PC-3 (cell line): ENCODE data around the gene ZNF774. TPM values are rescaled to one million over a fixed set of nuclear protein-coding genes. Genes with fewer than 3 reads are reported as not detected.

Experiments used
- ATAC-seq: fragments of 200-7000 bp; cut with Tn5 transposase; 2 replicates; pipeline ENCODE4 v1.9.1; 2020; ENCODE audit warnings: mild to moderate bottlenecking, moderate library complexity
- BruUV-seq: library from RNA; stranded (reverse); fragments of 400-500 nt; replicated peaks from 2 replicates; lab custom pipeline; 2021; lab: Mats Ljungman, UMichigan
- CTCF ChIA-PET: fragments of 300-600 bp; sonication (Branson Sonifier 250); formaldehyde crosslinking; loops from one replicate; lab custom pipeline; 2022; ENCODE audit warnings: antibody characterized with exemption; lab: Charles Lee
- POLR2A ChIA-PET: fragments of 300-600 bp; sonication (Branson Sonifier 250); formaldehyde crosslinking; loops from one replicate; lab custom pipeline; 2022; ENCODE audit warnings: antibody characterized with exemption; ENCODE audit not compliant: unreplicated experiment; lab: Charles Lee
- DNase-seq: peaks from one replicate; pipeline ENCODE4 v3.0.0-alpha.2; 2015
- H2AFZ ChIP-seq: fragments of 300-600 bp; sonication (generic); 2 replicates; pipeline ENCODE4 v1.6.0; 2016; ENCODE audit warnings: antibody characterized with exemption, low read length
- H3F3A ChIP-seq: fragments of 300-600 bp; sonication (generic); one replicate; pipeline ENCODE4 v1.6.0; 2017; ENCODE audit warnings: antibody characterized with exemption, low read length, control low read depth, mild to moderate bottlenecking; ENCODE audit not compliant: unreplicated experiment
- H3K27ac ChIP-seq: fragments of 300-600 bp; sonication (generic); 2 replicates; pipeline ENCODE4 v1.5.1; 2016; ENCODE audit warnings: mild to moderate bottlenecking, low read length
- H3K27me3 ChIP-seq: fragments of 300-600 bp; sonication (generic); 2 replicates; pipeline ENCODE4 v1.6.1; 2016; ENCODE audit warnings: low read length, mixed read lengths
- H3K36me3 ChIP-seq: fragments of 300-600 bp; sonication (generic); 2 replicates; pipeline ENCODE4 v1.6.1; 2016; ENCODE audit warnings: low read depth, mixed run types, low read length, mixed read lengths
- H3K4me1 ChIP-seq: fragments of 300-600 bp; sonication (generic); 2 replicates; pipeline ENCODE4 v1.5.1; 2016; ENCODE audit warnings: low read length; ENCODE audit not compliant: insufficient read depth
- H3K4me2 ChIP-seq: fragments of 300-600 bp; sonication (generic); 2 replicates; pipeline ENCODE4 v1.6.0; 2016; ENCODE audit warnings: low read length
- H3K4me3 ChIP-seq: fragments of 300-600 bp; sonication (generic); 2 replicates; pipeline ENCODE4 v1.5.1; 2016; ENCODE audit warnings: mild to moderate bottlenecking, low read length, mixed read lengths
- H3K79me2 ChIP-seq: fragments of 300-600 bp; sonication (generic); 2 replicates; pipeline ENCODE4 v1.6.1; 2017; ENCODE audit warnings: low read length, mixed read lengths
- H3K9ac ChIP-seq: fragments of 300-600 bp; sonication (generic); 2 replicates; pipeline ENCODE4 v1.6.0; 2016; ENCODE audit warnings: mild to moderate bottlenecking, low read length
- H3K9me2 ChIP-seq: fragments of 300-600 bp; sonication (generic); replicated peaks from 2 replicates; pipeline ENCODE4 v1.6.1; 2016; ENCODE audit warnings: mixed run types, low read length, mixed read lengths
- H3K9me3 ChIP-seq: fragments of 300-600 bp; sonication (generic); 2 replicates; pipeline ENCODE4 v1.6.1; 2016; ENCODE audit warnings: low read length, mixed read lengths
- H4K20me1 ChIP-seq: fragments of 300-600 bp; sonication (generic); 2 replicates; pipeline ENCODE4 v1.6.1; 2016; ENCODE audit warnings: low read length, mixed read lengths
- EZH2 ChIP-seq: fragments of 300-600 bp; sonication (generic); IDR thresholded peaks from one replicate; pipeline ENCODE4 v1.6.1; 2017; ENCODE audit warnings: antibody characterized with exemption, mild to moderate bottlenecking, low read length; ENCODE audit not compliant: unreplicated experiment
- EZH2phosphoT487 ChIP-seq: fragments of 300-600 bp; sonication (generic); IDR thresholded peaks from 2 replicates; pipeline ENCODE4 v1.6.1; 2018; ENCODE audit warnings: mild to moderate bottlenecking, antibody characterized with exemption, low read length, borderline replicate concordance
- intact Hi-C: fragments of 100-400 bp; cut with micrococcal nuclease; formaldehyde crosslinking; loops from 2 replicates; pipeline ENCODE4 v1.9.0; 2023
- total RNA-seq: library from RNA; depleted of rRNA; stranded (reverse); fragments of >200 nt; gene quantifications from 2 replicates; pipeline ENCODE4 v1.2.3, GENCODE V29; 2014
- TF ChIP-seq, protein P1 (sequence below): fragments of 300-600 bp; sonication (generic); conservative IDR thresholded peaks from 2 replicates; pipeline ENCODE4 v1.5.1; 2017; ENCODE audit warnings: antibody characterized with exemption, low read depth, mild to moderate bottlenecking, low read length

The ZNF774 gene
- total RNA-seq, 1 experiment from 2014 or later: 1.9 TPM

DNA sequence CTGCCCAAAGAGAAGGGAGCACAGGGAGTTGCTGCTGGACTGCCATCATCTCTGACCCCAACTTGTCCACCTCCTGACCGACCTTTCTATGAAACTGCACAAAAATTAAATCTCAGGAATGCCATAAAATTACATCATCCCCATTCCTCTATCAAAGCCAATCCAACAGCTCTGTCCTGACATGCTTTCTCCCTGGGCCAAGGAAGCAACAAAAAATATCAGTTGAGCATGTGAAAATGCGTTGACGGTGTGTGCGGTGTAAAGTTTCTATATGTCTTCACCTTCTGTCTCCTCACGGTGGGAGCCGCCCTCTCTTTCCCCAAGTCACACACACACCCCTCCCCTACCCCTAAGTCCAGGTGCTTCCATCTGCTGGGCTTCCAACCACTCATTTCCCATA is 3.6 kb upstream of the ZNF774 start:
- TF ChIP-seq EZH2phosphoT487: no peak
- TF ChIP-seq, protein P1, sequence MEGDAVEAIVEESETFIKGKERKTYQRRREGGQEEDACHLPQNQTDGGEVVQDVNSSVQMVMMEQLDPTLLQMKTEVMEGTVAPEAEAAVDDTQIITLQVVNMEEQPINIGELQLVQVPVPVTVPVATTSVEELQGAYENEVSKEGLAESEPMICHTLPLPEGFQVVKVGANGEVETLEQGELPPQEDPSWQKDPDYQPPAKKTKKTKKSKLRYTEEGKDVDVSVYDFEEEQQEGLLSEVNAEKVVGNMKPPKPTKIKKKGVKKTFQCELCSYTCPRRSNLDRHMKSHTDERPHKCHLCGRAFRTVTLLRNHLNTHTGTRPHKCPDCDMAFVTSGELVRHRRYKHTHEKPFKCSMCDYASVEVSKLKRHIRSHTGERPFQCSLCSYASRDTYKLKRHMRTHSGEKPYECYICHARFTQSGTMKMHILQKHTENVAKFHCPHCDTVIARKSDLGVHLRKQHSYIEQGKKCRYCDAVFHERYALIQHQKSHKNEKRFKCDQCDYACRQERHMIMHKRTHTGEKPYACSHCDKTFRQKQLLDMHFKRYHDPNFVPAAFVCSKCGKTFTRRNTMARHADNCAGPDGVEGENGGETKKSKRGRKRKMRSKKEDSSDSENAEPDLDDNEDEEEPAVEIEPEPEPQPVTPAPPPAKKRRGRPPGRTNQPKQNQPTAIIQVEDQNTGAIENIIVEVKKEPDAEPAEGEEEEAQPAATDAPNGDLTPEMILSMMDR: no peak
- no peak for TF ChIP-seq EZH2
- H3K79me2 ChIP-seq: no peaks in the 10 kb centered on the region
- no TSS peak for BruUV-seq
- ATAC-seq (no peak), DNase-seq (no peak)
- H2AFZ ChIP-seq: no peak overlapping the region
- H3K9me3 ChIP-seq: no peaks in the 10 kb centered on the region
- no peak overlapping the region for H3K4me3 ChIP-seq
- H4K20me1 ChIP-seq: no peaks in the 10 kb centered on the region
- H3K27me3 ChIP-seq: no peaks in the 10 kb centered on the region
- no peaks in the 10 kb centered on the region for H3K9me2 ChIP-seq
- H3K27ac ChIP-seq: no peak overlapping the region
- no peaks in the 10 kb centered on the region for H3K36me3 ChIP-seq
- no peaks in the 10 kb centered on the region for H3F3A ChIP-seq
- peaks cover 9% of the 10 kb centered on the region for H3K4me1 ChIP-seq
- H3K4me2 ChIP-seq: no peak overlapping the region
- ChIA-PET CTCF (no interaction called here), POLR2A (no interaction called here)
- no peak overlapping the region for H3K9ac ChIP-seq
- intact Hi-C loops: no loop called here

DNA sequence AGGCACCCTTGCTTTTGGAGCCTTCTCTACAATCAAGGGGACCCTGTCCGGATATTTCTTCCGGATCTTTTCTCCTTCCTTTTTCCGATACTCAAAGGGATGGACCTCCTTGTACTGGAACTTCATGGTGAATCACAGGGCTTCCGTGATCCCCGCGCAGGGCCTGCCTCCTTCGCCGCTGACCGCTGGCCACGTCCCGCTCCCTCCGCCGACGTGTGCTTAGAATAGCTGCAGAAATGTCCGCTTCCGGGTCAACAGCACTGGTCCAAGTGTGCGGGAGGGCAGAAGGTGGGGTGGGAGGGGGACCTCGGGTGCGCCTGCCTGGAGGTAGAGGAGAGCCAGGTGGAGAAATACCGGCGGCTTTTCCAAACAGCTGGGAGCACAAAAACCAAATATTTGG is 3.0 kb upstream of the ZNF774 start:
- Histone ChIP-seq H3K9ac (no peak overlapping the region), H3K4me2 (no peak overlapping the region), H3K36me3 (no peaks in the 10 kb centered on the region), H3K4me1 (peaks cover 5% of the 10 kb centered on the region; the same call in 1 of the 2 replicates), H3F3A (no peaks in the 10 kb centered on the region), H3K4me3 (no peak overlapping the region), H3K9me3 (no peaks in the 10 kb centered on the region), H3K27ac (no peak overlapping the region), H2AFZ (no peak overlapping the region), H3K27me3 (no peaks in the 10 kb centered on the region), H3K9me2 (no peaks in the 10 kb centered on the region), H4K20me1 (no peaks in the 10 kb centered on the region), H3K79me2 (no peaks in the 10 kb centered on the region)
- intact Hi-C loops: no loop called here
- ATAC-seq: no peak
- no peak for DNase-seq
- BruUV-seq: no TSS peak
- ChIA-PET CTCF (no interaction called here), POLR2A (no interaction called here)
- TF ChIP-seq, protein P1: no peak
- TF ChIP-seq EZH2phosphoT487: no peak
- TF ChIP-seq EZH2: no peak

DNA sequence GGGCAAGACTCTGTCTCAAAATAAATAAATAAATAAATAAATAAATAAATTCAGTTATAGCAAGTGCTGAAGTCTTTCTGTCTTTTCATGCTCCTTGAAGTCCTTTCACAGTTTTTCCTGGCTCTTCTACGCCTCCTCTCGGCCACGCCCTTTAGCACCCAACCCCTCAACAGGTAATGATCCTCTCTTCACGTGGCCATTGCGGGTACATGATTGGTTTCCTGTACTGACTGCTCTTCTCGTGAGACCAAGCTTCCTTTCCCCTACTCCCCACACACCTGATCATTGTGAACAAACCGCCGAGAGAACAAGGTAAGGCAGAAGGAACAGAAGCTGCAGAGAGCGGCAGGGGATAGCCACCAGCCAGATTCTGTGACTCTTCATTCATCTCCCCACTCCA is 2.3 kb upstream of the ZNF774 start:
- H3K4me2 ChIP-seq: no peak overlapping the region
- no peaks in the 10 kb centered on the region for H4K20me1 ChIP-seq
- H3K4me3 ChIP-seq: no peak overlapping the region
- H3K27ac ChIP-seq: no peak overlapping the region
- no peaks in the 10 kb centered on the region for H3K27me3 ChIP-seq
- CTCF ChIA-PET: no interaction called here
- H3F3A ChIP-seq: no peaks in the 10 kb centered on the region
- no peaks in the 10 kb centered on the region for H3K9me2 ChIP-seq
- ATAC-seq (no peak), DNase-seq (no peak)
- TF ChIP-seq, protein P1: no peak
- no peak for TF ChIP-seq EZH2phosphoT487
- no peak for TF ChIP-seq EZH2
- H2AFZ ChIP-seq: no peak overlapping the region
- intact Hi-C loops: loop anchor here (5.0 kb wide), 1 partner anchor 37 kb away; the partner anchor contains the start of gene IQGAP1
- H3K9ac ChIP-seq: no peak overlapping the region
- POLR2A ChIA-PET: no interaction called here
- H3K4me1 ChIP-seq: peaks cover 5% of the 10 kb centered on the region; the same call in 1 of the 2 replicates
- H3K79me2 ChIP-seq: no peaks in the 10 kb centered on the region
- no TSS peak for BruUV-seq
- no peaks in the 10 kb centered on the region for H3K36me3 ChIP-seq
- H3K9me3 ChIP-seq: no peaks in the 10 kb centered on the region
